HG03045 (cell line): Measurements from ENCODE around the gene DNAJC18.
A peak's percentile ranks its signal among the peaks of the same experiment; 100 is the strongest.
"Not testable (repeated sequence)": the region's sequence is repeated elsewhere in the genome, so short reads cannot be mapped to it uniquely, and the experiment has no call there.

Experiments
- ATAC-seq: cut with Tn5 transposase; IDR thresholded peaks from one replicate; pipeline ENCODE4 v1.9.1; 2021; ENCODE audit warnings: mild to moderate bottlenecking, moderate library complexity; ENCODE audit not compliant: unreplicated experiment

DNAJC18 gene

DNA sequence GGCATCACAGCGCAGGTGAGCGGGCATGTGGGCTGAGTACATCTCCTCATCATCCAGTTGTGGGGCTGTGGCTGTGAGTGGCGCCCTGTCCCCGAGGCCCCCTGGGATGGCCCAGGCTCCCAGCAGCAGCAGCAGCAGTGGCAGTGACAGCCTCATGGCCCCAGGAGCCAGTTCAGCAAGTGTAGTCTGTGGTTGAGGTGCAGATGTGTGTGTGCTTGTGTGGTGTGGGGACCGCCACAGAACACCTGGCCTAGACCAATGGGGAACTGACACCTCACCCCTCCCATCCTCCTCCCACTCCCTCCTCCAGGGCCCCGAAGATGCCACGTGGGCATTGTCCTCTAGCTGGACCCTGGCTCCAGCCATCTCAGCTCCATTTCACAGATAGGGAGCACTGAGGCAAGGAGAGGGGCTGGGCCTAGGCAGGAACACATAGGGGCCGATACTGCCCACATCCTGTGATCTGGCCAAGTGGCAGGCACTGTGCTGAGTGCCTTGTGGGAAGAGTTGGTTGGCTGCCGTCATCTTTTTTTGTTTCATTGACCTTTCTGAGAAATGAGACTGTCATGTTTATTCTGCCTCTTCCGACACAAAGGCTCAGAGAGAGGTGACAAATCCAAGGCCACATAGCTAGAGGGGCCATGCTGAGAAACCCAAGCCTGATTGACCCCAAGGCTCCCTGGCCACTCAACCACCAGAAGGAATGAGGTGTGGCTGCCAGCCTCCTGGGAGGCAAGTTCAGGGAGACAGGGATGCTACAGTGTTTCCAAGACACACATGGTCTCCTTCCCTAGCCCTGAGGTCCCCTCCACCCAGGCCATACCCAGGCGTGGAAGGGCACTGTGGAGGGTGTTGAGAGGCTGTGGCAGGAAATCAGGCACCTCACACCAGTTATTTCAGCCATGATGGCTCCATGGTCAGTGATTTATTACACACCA is 49.4 kb downstream of the DNAJC18 start, which contains the start of gene MZB1:
MZB1 (minus strand) TSS at position 213 of the 938 bp plus-strand sequence; CDS start at position 156, 57 bp downstream.
- peak; percentile 32 for ATAC-seq

DNA sequence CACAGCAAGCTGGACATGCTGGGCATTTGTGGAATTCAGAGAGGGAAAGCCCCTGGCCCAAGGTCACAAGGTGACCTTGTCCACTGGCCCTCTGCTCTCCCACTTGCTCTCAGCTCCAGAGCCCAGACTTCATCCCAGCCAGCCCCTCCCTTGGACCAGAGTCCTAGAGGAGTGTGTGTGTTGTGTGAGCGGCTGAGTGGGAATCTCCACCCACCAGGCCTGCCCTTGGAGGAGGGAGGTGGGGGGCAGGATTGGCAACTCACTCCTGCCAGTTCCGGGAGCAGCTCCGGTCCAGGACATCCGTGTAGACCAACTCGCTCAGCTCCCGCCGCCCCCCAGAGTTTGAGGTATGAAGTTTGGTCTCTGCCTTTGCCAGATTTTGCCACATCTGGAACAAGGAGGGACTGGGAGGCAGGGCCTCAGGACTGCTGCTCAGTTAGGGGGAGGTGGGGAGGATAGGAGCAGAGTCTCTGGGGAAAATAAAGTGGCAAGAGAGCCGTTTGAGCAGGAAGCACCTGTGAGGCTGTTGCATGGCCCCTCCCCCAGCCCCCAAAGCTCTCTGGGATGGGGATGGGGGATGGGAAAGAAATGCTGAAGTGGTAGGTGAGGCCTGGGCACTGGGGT is 51.0 kb downstream of the DNAJC18 start:
- ATAC-seq = no peak

DNA sequence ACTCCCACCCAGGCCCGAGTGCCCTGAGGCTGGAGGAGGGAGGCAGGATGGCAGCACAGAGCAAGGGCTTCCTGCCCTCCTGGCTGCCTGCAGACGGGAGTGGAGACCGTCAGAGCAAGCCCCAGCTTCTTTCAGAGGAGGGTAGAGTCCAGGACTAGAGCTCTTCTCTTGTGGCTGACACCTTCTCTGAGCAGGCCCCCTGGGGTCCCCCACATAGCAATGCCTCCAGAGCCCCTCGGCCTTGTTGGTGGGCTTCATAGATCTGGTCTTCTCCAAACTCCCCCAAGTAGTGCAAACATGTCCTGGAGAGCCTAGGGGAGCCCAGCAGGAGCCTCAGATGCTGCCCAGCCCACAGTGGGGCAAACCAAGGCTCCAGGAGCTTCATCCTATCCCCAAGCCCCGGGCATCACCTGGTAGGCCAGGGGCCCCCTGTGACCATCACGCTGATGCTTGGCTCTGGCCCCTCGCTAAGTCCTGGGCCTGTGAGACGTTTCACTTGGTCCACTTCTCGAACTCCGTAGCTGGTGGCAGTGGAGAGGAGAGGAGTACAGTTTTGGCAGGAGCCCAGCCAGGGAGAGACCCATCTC is 51.6 kb downstream of the DNAJC18 start:
- no peak for ATAC-seq

DNA sequence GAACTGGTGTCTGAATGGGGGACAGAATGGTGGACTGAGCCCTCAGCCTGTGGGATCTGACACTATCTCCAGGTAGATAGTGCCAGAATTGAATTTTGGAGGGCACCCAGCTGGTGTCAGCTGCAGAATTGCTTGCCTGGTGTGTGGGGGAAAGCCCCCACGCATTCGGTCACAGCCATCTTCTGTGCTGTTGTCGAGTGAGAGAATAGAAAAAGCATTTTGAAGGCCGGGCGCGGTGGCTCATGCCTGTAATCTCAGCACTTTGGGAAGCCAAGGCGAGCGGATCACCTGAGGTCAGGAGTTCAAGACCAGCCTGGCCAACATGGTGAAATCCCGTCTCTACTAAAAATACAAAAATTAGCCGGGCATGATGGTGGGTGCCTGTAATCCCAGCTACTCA is 52.4 kb downstream of the DNAJC18 start:
- not testable (repeated sequence) for ATAC-seq

DNA sequence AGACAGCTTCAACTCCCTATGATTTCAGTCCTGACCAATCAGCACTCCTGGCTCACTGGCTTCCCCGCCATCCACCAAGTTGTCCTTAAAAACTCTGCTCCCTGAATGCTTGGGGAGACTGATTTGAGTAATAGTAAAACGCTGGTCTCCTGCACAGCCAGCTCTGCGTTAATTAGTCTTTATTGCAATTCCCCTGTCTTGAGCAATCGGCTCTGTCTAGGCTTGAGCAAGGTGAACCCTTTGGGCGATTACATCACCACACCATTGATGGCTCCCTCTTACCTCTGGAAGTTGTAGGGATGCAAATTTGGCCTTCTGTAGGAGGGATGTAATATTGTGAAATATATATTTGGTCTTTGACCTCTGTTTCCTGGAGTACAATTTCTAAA is 53.3 kb downstream of the DNAJC18 start:
- no peak for ATAC-seq

DNA sequence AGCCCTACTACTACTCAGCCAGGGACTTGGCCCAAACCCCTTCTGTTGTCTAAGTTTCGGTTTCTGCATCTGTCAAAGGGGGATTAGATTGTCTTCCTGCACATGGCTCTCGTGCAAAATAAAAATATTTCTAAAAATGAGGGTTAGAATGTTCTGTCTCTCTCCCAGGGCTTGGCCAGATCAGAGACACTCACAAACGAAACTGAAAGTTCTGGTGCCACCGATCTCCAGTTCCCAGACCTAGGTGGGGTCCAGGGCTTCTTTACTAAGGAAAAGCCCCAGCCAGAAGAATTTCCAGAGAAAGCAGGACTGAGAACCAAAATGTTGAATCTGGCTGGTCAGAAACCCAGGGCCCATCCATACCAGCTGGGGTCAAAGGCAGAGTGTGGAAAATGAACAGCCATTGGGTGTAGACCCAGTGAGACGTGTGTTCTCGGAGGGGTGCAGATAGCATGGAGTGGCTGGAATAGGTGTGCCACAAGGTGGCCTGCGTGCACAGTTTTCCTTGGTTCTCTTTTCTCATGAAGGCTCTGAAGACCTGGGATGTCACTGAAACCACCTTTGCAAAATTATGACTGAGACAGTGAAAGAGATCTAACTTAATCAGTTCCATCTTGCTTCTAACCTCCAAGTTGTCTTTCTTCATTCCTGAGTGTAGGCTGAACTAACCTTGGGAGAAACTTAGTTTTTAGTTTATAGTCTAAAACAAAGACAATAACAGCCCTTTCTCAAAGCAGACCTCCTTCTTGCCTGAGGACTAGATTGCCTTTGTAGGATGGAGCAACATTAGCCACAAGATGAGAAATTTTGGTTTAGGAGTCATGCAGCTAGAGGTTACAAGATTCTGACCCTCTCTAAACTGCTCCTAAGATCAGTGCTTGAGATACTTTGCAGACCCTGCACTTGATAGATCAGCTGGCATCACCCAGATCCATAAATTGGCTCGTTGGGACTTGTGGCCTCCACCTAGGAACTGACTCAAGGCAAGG is 54.0 kb downstream of the DNAJC18 start:
- no peak for ATAC-seq

DNA sequence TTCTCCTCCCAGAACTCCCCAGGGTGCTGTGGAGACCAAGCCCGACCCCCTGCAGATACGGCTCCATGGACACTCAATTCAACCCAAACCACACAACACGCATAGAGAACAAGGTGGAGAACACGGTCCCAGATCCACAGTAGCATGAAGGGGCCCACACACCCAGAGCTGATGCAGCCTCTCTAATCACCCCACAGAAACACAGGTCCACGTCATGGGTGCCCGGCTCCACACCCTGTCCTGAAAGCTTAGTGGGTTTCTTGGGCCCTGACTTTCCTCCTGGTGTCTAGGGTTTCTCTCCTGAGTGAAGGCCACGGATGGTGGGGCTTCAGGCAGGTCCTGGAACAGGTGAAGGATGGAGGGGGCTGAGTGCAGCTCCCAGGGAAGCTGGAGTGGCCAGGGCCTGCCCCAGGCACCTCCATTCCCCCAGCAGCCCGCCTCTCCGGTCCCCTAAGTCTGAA is 54.7 kb downstream of the DNAJC18 start:
- ATAC-seq = no peak

DNA sequence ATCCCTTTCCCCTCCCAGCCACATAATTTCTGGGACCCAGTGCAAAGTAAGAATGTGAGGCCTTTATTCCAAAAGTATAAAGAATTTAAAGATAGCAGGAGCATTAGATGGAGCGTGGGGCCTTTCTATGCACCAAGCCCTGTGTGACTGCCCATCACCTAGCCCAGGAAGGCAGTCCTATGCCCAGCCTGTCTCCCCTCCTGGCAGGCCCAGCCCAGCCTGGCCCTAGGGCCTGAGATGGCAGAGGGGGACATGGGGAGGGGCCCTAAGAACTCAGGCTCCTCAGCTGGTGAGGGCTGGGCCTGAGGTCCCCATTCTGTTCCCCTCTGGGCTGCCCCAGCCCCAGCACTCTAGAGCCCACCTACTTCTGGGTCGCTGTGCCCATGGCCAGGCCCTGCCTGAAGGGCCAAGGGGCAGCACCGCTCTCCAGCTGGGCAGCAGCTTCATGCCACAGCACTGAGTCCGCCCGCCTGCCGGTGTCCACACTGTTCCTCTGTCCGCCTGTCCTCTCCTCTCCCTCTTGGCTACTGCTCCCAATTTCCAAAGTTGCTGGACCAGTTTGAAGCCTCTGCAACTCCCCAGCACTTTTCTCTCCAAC is 55.2 kb downstream of the DNAJC18 start:
- no peak for ATAC-seq

DNA sequence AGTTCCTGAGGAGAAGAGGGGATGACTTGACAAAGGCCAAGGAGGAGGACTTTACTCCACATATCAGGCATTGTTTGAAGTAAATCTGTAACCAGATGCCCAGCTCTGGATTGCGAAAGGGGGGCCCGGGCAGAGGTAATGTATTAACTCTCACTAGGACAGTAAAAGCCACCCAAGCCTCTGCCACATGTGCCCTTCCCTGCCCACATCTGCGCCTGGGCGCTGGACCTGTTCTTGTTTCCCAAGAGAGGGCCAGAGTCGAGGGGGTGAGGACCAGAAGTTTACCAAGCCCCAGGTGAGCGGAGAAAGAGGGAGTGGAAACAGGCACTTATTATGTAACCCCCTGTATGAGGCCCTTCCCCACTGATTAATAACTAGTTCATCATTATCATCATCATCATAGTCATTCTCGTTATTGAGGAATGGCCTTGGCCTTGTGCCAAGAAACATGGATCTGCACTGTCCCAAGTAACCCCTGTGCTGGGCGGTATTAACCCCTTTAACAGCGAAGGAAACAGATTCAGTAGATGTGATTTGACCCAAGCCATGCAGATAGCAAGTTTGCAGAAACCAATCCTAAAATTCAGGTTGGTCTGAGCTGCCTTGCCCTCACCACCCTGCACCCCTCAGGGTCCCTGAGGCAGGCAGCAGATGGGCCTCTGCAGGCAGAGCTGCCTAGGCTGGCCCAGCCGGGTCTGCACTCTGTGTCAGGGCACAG is 55.9 kb downstream of the DNAJC18 start, which contains the start of gene SLC23A1:
SLC23A1 (minus strand) TSS at position 23 of the 718 bp plus-strand sequence. CDS start 44 bp downstream, outside the sequence.
- ATAC-seq = no peak

DNA sequence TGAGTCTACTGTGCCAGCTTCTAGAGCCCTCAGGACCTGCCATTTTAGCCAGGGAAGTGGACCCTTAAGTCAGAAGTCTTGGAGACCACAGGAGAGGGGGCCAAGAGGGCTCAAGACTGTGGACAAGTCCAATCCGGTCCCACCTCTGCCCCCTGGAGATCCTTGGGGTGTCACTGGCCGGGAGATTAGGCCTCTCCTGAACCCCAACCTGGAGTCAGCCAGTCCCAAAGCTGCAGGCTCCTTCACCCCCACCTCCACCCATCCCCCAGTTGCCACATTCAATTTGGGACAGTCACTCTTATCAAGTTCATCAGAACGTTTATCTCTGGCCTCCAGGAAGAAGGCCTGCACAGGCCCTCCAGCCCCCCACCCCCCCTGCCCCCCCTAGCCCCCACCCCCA is 56.5 kb downstream of the DNAJC18 start:
- no peak for ATAC-seq

DNA sequence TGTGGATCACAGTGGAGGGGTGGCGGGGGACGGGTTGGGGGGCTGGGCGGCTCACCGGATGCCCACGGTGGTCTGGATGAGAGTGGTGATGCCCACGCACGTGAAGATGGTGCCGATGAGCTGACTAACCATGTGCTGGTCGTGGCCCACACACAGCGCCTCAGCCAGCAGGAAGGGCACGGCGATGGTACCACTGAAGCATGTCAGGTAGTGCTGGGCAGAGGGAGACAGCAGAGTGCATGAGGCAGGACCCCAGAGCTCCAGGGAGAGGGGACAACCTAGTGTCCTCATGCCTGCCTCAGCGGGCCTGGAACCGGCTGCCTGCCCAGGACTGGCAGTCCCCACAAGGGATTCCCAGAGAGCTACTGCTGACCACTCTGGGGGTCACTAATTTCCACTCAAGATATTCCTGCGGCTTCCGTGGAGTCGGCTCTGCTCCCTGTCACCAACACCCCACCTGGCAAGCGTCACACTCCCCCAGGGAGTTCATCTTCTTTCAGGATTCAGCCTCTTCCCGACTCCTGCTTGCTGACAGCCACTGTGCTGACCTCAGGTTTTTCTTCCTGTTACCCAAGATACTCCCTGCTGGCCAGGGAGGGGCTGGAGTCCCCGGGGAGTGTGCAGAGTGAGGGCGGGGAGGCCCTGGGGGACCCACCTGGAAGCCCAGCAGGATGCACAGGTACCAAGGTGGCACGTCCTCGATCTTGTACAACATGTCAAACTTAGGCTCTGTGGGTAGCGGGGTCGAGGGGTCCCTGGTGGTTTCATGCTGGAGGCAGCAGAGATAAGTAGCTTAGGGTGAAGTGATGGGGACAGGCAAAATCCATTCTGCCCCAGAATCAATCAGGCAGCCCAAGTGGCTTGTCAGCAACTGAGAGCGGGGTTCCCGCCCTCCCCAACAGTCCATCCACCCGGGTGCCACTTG is 57.2 kb downstream of the DNAJC18 start:
- ATAC-seq = no peak

DNA sequence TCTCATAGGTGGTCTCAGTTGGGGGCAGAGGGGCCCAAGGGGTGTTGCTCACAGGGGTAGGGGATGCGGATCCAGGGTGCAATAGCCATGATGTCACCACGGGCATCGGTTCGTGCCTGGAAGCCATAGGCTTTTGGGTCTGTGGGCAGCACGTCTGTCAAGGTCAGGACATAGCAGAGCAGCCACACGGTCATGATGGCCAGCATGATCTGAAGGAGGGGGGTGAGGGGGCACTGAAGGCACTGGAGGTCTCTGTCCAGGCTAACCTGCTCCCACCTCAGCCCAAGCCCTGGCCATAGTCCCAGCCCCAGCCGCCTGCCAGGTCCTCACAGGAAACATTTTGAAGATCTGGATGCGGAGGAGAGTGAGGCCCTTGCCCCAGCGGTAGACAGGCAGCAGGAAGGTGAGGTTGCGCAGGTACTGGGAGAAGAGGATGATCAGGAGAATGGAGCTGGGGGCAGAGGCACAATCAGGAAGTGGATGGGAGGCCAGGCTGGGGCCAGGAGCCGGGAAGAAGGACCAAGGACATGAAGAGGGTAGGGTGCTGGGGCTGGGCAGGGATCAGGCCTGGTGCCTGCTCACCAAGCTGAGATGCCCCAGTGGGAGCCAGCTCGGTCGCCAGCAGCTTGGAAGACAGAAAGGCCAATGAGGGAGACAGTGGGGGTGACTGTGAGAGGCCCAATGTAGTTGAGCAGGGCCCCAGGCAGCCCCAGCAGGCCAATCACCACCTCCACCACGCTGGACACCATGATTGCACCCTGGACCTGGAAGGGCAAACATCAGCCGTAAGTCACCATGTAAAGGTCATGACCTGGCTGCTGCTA is 59.5 kb downstream of the DNAJC18 start:
- no peak for ATAC-seq

DNA sequence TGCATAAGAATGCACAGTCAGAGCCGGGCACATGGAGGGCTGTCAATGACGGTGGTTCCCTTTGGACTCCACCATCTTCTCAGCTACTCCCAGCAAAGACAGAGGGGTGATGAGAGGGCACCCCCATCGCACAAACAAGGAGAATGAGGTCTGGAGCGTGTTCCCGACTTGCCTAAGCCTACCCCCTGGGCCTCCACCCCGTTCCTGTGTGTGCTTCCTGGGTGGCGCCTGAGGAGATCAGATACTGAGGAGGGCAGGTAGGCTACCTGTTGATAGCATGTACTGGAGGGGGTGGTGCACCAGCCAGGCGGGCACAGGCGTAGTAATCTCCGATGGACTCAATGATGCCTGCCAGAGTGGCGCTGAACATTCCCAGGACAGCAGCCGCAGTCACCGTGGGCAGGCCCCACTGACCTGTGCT is 60.4 kb downstream of the DNAJC18 start:
- ATAC-seq = no peak

DNA sequence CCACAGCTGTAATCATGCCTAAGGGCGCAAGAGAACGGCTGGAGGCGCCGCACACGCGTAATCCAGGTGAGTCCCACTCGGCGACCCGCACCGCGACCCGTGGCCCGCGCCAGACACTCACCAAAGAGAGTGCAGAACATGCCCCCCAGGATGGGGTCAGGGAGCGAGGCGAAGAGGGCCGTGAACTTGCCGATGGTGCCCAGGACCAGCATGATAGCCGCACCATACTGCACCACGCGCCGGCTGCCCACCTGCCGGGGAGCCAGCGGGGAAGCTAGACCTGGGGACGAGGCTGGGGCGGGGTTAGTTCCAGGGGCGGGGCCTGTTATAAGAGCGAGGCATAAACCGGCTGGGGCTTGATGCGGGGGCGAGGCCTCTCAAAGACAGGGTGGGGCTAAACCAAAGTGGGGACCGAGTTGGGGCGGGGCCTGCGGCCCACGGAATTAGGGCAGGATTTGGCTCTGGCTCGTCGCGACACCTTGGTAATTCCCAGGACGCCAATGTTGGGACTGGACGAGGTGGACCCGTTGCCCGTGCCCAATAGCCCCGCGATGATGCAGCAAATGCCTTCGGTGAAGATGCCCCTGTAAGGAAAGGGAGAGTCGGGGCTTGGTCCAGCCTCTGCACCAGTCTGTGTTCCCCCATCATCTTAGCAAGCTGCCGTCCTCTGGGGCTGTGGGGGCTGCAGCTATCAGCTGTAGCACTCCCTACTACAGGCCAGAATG is 61.1 kb downstream of the DNAJC18 start:
- ATAC-seq = no peak

DNA sequence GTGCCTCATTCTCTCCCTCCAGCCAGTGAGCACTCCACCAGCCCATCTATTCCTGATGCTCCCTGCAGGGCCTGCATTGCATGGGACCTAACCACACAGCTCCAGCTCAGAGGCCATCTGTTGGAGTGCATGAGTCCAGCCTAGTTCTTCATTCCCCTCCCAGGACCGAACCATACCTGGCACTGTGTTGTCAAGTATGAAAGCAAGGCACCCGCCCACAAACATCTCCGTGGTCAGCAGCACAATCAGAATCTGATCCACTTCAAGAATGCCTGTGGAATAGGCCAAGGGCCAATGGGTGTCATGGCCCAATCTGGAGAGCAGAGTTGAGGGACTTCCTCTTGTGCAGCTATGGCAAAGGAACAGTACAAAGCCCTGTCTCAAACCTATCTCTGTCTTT is 62.1 kb downstream of the DNAJC18 start:
- ATAC-seq = no peak

DNA sequence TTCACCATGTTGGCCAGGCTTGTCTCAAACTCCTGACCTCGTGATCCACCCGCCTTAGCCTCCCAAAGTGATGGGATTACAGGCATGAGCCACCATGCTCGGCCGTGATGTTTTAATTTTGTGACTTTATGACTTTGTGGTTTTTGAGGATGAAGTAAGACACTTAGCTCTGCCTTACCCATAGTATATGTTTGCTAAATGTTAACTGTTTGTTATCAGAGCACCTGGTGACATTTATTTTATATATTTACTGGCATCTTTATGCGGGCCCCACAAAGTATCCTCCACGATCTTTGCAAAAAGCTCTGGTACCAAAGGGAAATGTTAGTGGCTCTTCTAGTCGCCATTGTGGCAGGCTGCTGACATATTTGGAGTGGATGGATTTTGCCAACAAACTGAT is 63.0 kb downstream of the DNAJC18 start:
- ATAC-seq = no peak

DNA sequence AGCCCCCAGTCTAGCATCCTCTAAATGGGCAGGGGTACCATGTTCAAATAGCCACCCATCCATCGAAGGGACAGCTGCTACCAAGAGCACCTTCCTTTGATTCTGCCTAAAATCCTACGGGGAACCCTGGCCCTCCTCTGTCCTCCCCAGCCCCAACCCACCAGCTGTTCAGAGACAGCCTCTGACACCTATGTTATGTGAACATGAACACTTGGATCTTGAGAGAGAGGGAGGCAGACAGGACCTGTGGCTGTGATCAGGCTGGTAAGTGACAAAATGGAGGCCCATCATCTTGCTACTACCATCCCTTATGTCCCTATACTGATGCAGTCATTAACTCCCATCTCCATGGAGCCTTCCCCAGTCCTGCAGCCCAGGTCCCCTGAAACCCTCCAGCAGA is 64.4 kb downstream of the DNAJC18 start:
- no peak for ATAC-seq
